HEK293 (cell line): ENCODE measurements around the gene PCCA.

Source experiments
- CTCF ChIA-PET: fragments of 350-600 bp; formaldehyde crosslinking; extraction: SDS; loops from one replicate; lab custom pipeline; 2021; ENCODE audit warnings: antibody characterized with exemption; lab: Yijun Ruan, JAX
- POLR2A ChIA-PET: fragments of 300-600 bp; formaldehyde crosslinking; extraction: SDS; loops from one replicate; lab custom pipeline; 2020; ENCODE audit warnings: antibody characterized with exemption, inconsistent platforms; lab: Yijun Ruan, JAX
- H3K27ac ChIP-seq: fragments of 200-500 bp; sonication (Bioruptor generic); 2 replicates; pipeline ENCODE4 v1.5.1; 2014; ENCODE audit warnings: low read depth, low read length, control low read depth, inconsistent platforms; ENCODE audit errors: extremely low read depth
- H3K36me3 ChIP-seq, 2 experiments: fragments of 200-500 bp in 1 of 2; sonication (Bioruptor generic) in 1 of 2; 1 replicate in 1 of 2; 2 replicates in 1 of 2; pipeline ENCODE4 v1.5.1; 2014 to 2017; ENCODE audit warnings: inconsistent platforms in 2 of 2, low read length in 2 of 2; ENCODE audit not compliant: control insufficient read depth in 2 of 2, insufficient read depth in 1 of 2
- H3K4me1 ChIP-seq: fragments of 200-500 bp; sonication (Bioruptor generic); 2 replicates; pipeline ENCODE4 v1.5.1; 2014; ENCODE audit warnings: mild to moderate bottlenecking, low read length, inconsistent platforms; ENCODE audit not compliant: control insufficient read depth, insufficient read depth
- H3K4me3 ChIP-seq: 2 replicates; pipeline ENCODE4 v1.5.1; 2011; ENCODE audit warnings: low read depth, mild to moderate bottlenecking, control low read depth, low read length, moderate library complexity
- H3K9me3 ChIP-seq: fragments of 200-500 bp; sonication (Bioruptor generic); 2 replicates; pipeline ENCODE4 v1.5.1; 2014; ENCODE audit warnings: low read depth, low read length, inconsistent platforms; ENCODE audit not compliant: control insufficient read depth, insufficient read depth
- SCRT2 ChIP-seq: fragments of 450-650 bp; formaldehyde crosslinking; IDR thresholded peaks from 2 replicates; pipeline ENCODE4 v1.5.1; 2016; ENCODE audit warnings: missing biosample characterization, missing genetic modification characterization
- TCF7L2 ChIP-seq: IDR thresholded peaks from 2 replicates; pipeline ENCODE4 v1.6.1; 2011; ENCODE audit warnings: low read depth, mild to moderate bottlenecking, inconsistent platforms, low read length, moderate library complexity, borderline replicate concordance
- ZBTB21 ChIP-seq: fragments of 450-650 bp; formaldehyde crosslinking; IDR thresholded peaks from 2 replicates; pipeline ENCODE4 v1.5.1; 2017; ENCODE audit warnings: missing biosample characterization, missing genetic modification characterization
- ZBTB44 ChIP-seq: fragments of 450-650 bp; IDR thresholded peaks from 2 replicates; pipeline ENCODE4 v1.5.1; 2018; ENCODE audit warnings: missing biosample characterization, mild to moderate bottlenecking, missing genetic modification characterization
- ZEB2 ChIP-seq: fragments of 450-650 bp; formaldehyde crosslinking; IDR thresholded peaks from 2 replicates; pipeline ENCODE4 v1.5.1; 2016; ENCODE audit warnings: missing biosample characterization, missing genetic modification characterization
- ZFHX2 ChIP-seq: fragments of 450-650 bp; formaldehyde crosslinking; conservative IDR thresholded peaks from 2 replicates; pipeline ENCODE4 v1.5.1; 2016; ENCODE audit warnings: missing biosample characterization, missing genetic modification characterization
- ZNF121 ChIP-seq: fragments of 450-650 bp; formaldehyde crosslinking; IDR thresholded peaks from 2 replicates; pipeline ENCODE4 v1.5.1; 2016; ENCODE audit warnings: missing biosample characterization, missing genetic modification characterization
- ZNF138 ChIP-seq: fragments of 450-650 bp; formaldehyde crosslinking; IDR thresholded peaks from 2 replicates; pipeline ENCODE4 v1.5.1; 2016; ENCODE audit warnings: missing biosample characterization, missing genetic modification characterization, borderline replicate concordance
- ZNF16 ChIP-seq: fragments of 450-650 bp; formaldehyde crosslinking; IDR thresholded peaks from 2 replicates; pipeline ENCODE4 v1.5.1; 2016; ENCODE audit warnings: low read depth, missing biosample characterization, missing genetic modification characterization
- ZNF426 ChIP-seq: fragments of 450-650 bp; formaldehyde crosslinking; IDR thresholded peaks from 2 replicates; pipeline ENCODE4 v1.5.1; 2017; ENCODE audit warnings: missing biosample characterization, missing genetic modification characterization, mild to moderate bottlenecking, inconsistent platforms, moderate library complexity
- ZNF510 ChIP-seq: fragments of 450-650 bp; formaldehyde crosslinking; IDR thresholded peaks from 2 replicates; pipeline ENCODE4 v1.5.1; 2018; ENCODE audit warnings: mild to moderate bottlenecking, missing genetic modification characterization, missing biosample characterization; ENCODE audit not compliant: insufficient replicate concordance
- ZNF513 ChIP-seq: fragments of 450-650 bp; IDR thresholded peaks from 2 replicates; pipeline ENCODE4 v1.5.1; 2018; ENCODE audit warnings: missing biosample characterization, missing genetic modification characterization
- ZNF521 ChIP-seq: fragments of 450-650 bp; formaldehyde crosslinking; IDR thresholded peaks from 2 replicates; pipeline ENCODE4 v1.5.1; 2017; ENCODE audit warnings: missing biosample characterization, mild to moderate bottlenecking, missing genetic modification characterization
- ZNF621 ChIP-seq: fragments of 450-650 bp; formaldehyde crosslinking; IDR thresholded peaks from 2 replicates; pipeline ENCODE4 v1.5.1; 2017; ENCODE audit warnings: missing biosample characterization, missing genetic modification characterization
- ZNF626 ChIP-seq: fragments of 450-650 bp; sonication (Bioruptor Pico); formaldehyde crosslinking; IDR thresholded peaks from 2 replicates; pipeline ENCODE4 v1.5.1; 2018; ENCODE audit warnings: missing biosample characterization, missing genetic modification characterization, inconsistent platforms
- ZNF654 ChIP-seq: fragments of 450-650 bp; formaldehyde crosslinking; IDR thresholded peaks from 2 replicates; pipeline ENCODE4 v1.5.1; 2016; ENCODE audit warnings: low read depth, missing biosample characterization, missing genetic modification characterization
- ZNF664 ChIP-seq: fragments of 450-650 bp; formaldehyde crosslinking; IDR thresholded peaks from 2 replicates; pipeline ENCODE4 v1.5.1; 2016; ENCODE audit warnings: missing biosample characterization, missing genetic modification characterization
- ZNF707 ChIP-seq: fragments of 450-650 bp; formaldehyde crosslinking; IDR thresholded peaks from 2 replicates; pipeline ENCODE4 v1.5.1; 2016; ENCODE audit warnings: missing biosample characterization, missing genetic modification characterization
- TF ChIP-seq, protein P1 (sequence below): fragments of 450-650 bp; formaldehyde crosslinking; IDR thresholded peaks from 2 replicates; pipeline ENCODE4 v1.5.1; 2016; ENCODE audit warnings: missing biosample characterization, missing genetic modification characterization

Gene PCCA

DNA sequence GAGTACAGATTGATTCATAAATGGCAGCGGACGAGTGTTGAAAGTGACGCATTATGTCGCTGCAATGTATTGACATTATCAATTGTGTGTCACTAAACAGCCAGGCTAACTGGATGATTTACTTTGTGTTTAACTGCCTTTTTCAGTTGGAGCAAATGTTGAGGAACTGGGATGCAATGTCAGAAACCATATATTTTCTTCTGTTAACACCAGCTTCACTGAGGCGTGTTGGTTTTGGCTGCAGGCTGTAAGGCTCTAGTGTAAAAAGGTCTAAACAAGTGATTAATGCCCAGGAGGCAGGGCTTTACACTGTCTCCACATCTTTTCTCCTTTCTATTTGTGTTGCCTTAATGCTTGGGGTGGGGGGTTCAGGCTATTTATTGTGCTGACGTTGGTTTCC is 419.6 kb downstream of the PCCA start (continued):
- TF ChIP-seq ZBTB21 (tag by site-specific recombination) (no peak), ZFHX2 (tag by site-specific recombination) (no peak), ZNF707 (tag by site-specific recombination) (no peak)

DNA sequence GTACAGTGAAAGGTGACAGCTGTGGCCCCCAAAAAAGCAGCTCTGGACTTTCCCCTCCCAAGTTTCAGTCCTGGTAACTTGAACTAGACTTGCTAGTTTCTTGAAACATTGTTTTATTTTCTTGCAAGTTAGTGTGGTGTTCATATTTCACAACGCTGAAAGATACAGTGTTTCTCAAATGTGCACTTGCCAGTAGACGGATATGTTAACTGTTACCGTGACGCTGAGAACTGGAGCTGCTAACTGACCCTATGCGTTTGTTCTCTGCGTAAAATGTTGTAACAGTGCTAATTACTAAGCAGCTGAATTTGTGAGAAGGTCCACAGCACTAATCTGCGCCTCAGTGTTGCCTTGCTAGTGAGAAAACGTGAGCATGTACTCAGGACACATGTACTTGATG is 420.1 kb downstream of the PCCA start:
- CTCF ChIA-PET, result interaction anchor here (0.6 kb wide), 1 partner anchor 70 kb away, joined by 3 read pairs; no protein-coding TSS in a partner anchor

GRCh38 chr13:100510208-100510957 is 421.5 kb downstream of the PCCA start:
- ChIA-PET CTCF (interaction anchor here (0.6 to 1.5 kb wide), 3 partner anchors 67 to 594 kb away, joined by 3 to 4 read pairs (median 4); no protein-coding TSS in a partner anchor), POLR2A (no interaction called here)
- TF ChIP-seq ZNF426 (no peak), SCRT2 (tag by site-specific recombination) (peak; percentile 41; the same call in 1 of the 2 replicates)
- Histone ChIP-seq H3K4me1 (peaks cover 6% of the 10 kb centered on the region), H3K27ac (no peak overlapping the region), H3K4me3 (no peak overlapping the region), H3K9me3 (no peaks in the 10 kb centered on the region), H3K36me3 (no peaks in the 10 kb centered on the region)

More for the DNA sequence above, 420.1 kb downstream of the PCCA start:
- TF ChIP-seq ZNF621 (tag by site-specific recombination) (no peak), ZNF654 (tag by site-specific recombination) (no peak), ZNF138 (tag by site-specific recombination) (no peak), ZNF510 (tag by site-specific recombination) (no peak), ZEB2 (no peak), ZNF16 (no peak), ZNF521 (no peak)
- H3K36me3 ChIP-seq, result no peaks in the 10 kb centered on the region
- no peak overlapping the region for H3K27ac ChIP-seq
- H3K4me1 ChIP-seq, result peaks cover 6% of the 10 kb centered on the region
- no peaks in the 10 kb centered on the region for H3K9me3 ChIP-seq
- POLR2A ChIA-PET, result no interaction called here
- no peak overlapping the region for H3K4me3 ChIP-seq

GRCh38 chr13:100511466-100511865 is 422.6 kb downstream of the PCCA start:
- CTCF ChIA-PET, result interaction anchor here (0.7 to 1.5 kb wide), 2 partner anchors 120 to 595 kb away, joined by 3 to 4 read pairs; no protein-coding TSS in a partner anchor
- Histone ChIP-seq H3K36me3 (no peaks in the 10 kb centered on the region), H3K4me3 (no peak overlapping the region)
- POLR2A ChIA-PET, result no interaction called here
- no peak for TF ChIP-seq ZNF654 (tag by site-specific recombination)
- TF ChIP-seq ZBTB44 (tag by site-specific recombination), result 0 out of 2 replicates have a peak, but pooled peaks have one; percentile 7
- TF ChIP-seq, all 188 proteins: peak for 1
- no peaks in the 10 kb centered on the region for H3K9me3 ChIP-seq
- H3K27ac ChIP-seq, result no peak overlapping the region
- H3K4me1 ChIP-seq, result peaks cover 5% of the 10 kb centered on the region

DNA sequence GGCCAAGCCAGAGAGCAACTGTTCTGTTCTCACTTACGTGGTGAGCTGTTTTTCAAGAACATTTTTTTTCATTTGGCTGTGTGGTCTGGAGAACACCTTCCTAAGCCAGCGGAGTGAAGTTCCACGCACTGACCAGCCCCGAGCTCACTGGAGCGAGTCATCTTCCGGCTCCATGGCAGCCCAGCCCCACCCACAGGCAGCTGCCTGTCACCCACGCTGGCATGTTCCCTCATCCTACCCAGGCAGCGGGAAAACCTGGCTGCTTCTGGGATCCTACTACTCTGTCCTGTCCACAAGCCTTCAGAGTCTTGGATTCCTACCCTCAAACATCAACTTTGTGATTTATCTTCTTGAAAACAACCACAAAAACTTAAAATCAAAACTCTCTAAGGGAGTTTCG is 423.5 kb downstream of the PCCA start:
- ChIA-PET CTCF (interaction anchor here (0.6 to 0.9 kb wide), 3 partner anchors 12 to 894 kb away, joined by 3 to 4 read pairs (median 4); no protein-coding TSS in a partner anchor), POLR2A (no interaction called here)
- H3K36me3 ChIP-seq, result no peaks in the 10 kb centered on the region
- no peaks in the 10 kb centered on the region for H3K9me3 ChIP-seq
- H3K27ac ChIP-seq, result no peak overlapping the region
- TF ChIP-seq, protein P1, sequence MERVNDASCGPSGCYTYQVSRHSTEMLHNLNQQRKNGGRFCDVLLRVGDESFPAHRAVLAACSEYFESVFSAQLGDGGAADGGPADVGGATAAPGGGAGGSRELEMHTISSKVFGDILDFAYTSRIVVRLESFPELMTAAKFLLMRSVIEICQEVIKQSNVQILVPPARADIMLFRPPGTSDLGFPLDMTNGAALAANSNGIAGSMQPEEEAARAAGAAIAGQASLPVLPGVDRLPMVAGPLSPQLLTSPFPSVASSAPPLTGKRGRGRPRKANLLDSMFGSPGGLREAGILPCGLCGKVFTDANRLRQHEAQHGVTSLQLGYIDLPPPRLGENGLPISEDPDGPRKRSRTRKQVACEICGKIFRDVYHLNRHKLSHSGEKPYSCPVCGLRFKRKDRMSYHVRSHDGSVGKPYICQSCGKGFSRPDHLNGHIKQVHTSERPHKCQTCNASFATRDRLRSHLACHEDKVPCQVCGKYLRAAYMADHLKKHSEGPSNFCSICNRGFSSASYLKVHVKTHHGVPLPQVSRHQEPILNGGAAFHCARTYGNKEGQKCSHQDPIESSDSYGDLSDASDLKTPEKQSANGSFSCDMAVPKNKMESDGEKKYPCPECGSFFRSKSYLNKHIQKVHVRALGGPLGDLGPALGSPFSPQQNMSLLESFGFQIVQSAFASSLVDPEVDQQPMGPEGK (tag by site-specific recombination), result no peak
- TF ChIP-seq ZNF626 (tag by site-specific recombination) (no peak), ZNF664 (no peak), ZFHX2 (tag by site-specific recombination) (peak; percentile 45), ZBTB21 (tag by site-specific recombination) (no peak), TCF7L2 (no peak), ZNF513 (tag by site-specific recombination) (no peak), ZNF121 (tag by site-specific recombination) (peak; percentile 76)
- peaks cover 4% of the 10 kb centered on the region; the same call in 1 of the 2 replicates for H3K4me1 ChIP-seq
- H3K4me3 ChIP-seq, result no peak overlapping the region
